Stimulated activated CD8-positive, alpha-beta memory T cell treated with anti-CD3 and anti-CD28 coated beads, Interleukin-12 subunit alpha, Interleukin-12 subunit beta, amount 100 ng/mL, for 24 hours (primary cell): ENCODE results near the gene CDHR1.

Source experiments
- DNase-seq: peaks from one replicate; pipeline ENCODE4 v3.0.0-alpha.2; 2020; ENCODE audit errors: extremely low read depth

The CDHR1 gene

GRCh38 chr10:84200537-84201243, 6.4 kb downstream of the CDHR1 start:
- DNase-seq: no peak

GRCh38 chr10:84201244-84201606, 6.9 kb downstream of the CDHR1 start:
- no peak for DNase-seq

- DNase-seq: no peak
Observed at GRCh38 chr10:84201682-84202081, 7.3 kb downstream of the CDHR1 start.

GRCh38 chr10:84202349-84202748, 8.0 kb downstream of the CDHR1 start:
- DNase-seq: no peak

- DNase-seq: no peak
Observed at GRCh38 chr10:84204122-84204521, 9.8 kb downstream of the CDHR1 start.

- DNase-seq: no peak
Observed at GRCh38 chr10:84204610-84205009, 10.3 kb downstream of the CDHR1 start.

- DNase-seq: no peak
Observed at GRCh38 chr10:84205049-84205852, 10.9 kb downstream of the CDHR1 start.

GRCh38 chr10:84205853-84206525, 11.7 kb downstream of the CDHR1 start:
- no peak for DNase-seq

GRCh38 chr10:84208023-84208422, 13.7 kb downstream of the CDHR1 start:
- DNase-seq: no peak

GRCh38 chr10:84211566-84211965, 17.2 kb downstream of the CDHR1 start:
- no peak for DNase-seq

GRCh38 chr10:84212014-84212413, 17.7 kb downstream of the CDHR1 start:
- DNase-seq: no peak

- no peak for DNase-seq
Observed at GRCh38 chr10:84213076-84213475, 18.7 kb downstream of the CDHR1 start.

- no peak for DNase-seq
Observed at GRCh38 chr10:84214046-84214572, 19.8 kb downstream of the CDHR1 start.

- DNase-seq: no peak
Observed at GRCh38 chr10:84214612-84215235, 20.4 kb downstream of the CDHR1 start.

GRCh38 chr10:84216834-84217233, 22.5 kb downstream of the CDHR1 start:
- no peak for DNase-seq

GRCh38 chr10:84217746-84218145, 23.4 kb downstream of the CDHR1 start:
- no peak for DNase-seq

GRCh38 chr10:84221916-84222315, 27.6 kb downstream of the CDHR1 start:
- no peak for DNase-seq

GRCh38 chr10:84224411-84225028, 30.2 kb downstream of the CDHR1 start:
- no peak for DNase-seq

- DNase-seq: no peak
Observed at GRCh38 chr10:84225427-84226173, 31.3 kb downstream of the CDHR1 start, which contains the start of gene LRIT2. TSS of gene LRIT2 (minus strand) at chr10:84225544. CDS start at chr10:84225520, 24 bp downstream.

- DNase-seq: no peak
Observed at GRCh38 chr10:84226616-84227015, 32.3 kb downstream of the CDHR1 start.

- no peak for DNase-seq
Observed at GRCh38 chr10:84227810-84228209, 33.5 kb downstream of the CDHR1 start.
